Adrenal gland (tissue), 5 donors: ENCODE data around the gene OR1F1.

Source experiments
- CTCF ChIP-seq, 6 experiments: fragments of 450-650 bp in 4 of 6; fragments of 200-600 bp in 2 of 6; sonication (generic) in 1 of 6; IDR thresholded peaks; 1 replicate in 5 of 6; 2 replicates in 1 of 6; pipeline versions ENCODE4 v1.5.1 to v1.8.0; 2016 to 2021; ENCODE audit warnings: antibody characterized with exemption in 6 of 6, mild to moderate bottlenecking in 2 of 6, moderate library complexity in 1 of 6
- POLR2A ChIP-seq, 2 donors: fragments of 450-650 bp; IDR thresholded peaks; one replicate each; pipeline ENCODE4 v1.6.1; 2017; ENCODE audit warnings: antibody characterized with exemption in 2 of 2, mild to moderate bottlenecking in 2 of 2, moderate library complexity in 1 of 2
- donor health status: DM: no; HTN: no; CAD: no.

- no peak for TF ChIP-seq CTCF (IDR thresholded peaks at IDR 0.05)
- TF ChIP-seq POLR2A (IDR thresholded peaks at IDR 0.05) = no peak
Measured at GRCh38 chr16:3149193-3149530, 38.8 kb upstream of the OR1F1 start.
